Measurements from ENCODE around the gene UBE2K.

DNA sequence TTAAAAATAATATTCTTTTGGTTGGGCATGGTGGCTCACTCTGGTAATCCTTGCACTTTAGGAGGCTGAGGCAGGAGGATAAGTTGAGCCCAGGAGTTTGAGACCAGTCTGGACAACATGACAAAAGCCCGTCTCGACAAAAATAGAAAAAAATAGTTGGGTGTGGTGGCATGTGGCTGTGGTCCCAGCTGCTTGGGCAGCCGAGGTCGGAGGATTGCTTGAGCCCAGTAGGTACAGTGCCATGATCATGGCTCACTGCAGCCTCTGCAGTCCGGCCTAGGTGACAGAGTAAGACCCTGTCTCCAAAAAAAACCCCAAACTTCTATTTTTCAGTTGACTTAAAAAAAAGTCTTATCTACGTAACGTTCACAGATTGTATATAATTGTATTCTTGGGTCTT, 23.9 kb downstream of the UBE2K start:
- TF ChIP-seq ZFP3 (CRISPR knock-in tag; IDR thresholded peaks at IDR 0.05) (no peak), TOX (CRISPR knock-in tag; IDR thresholded peaks at IDR 0.05; ENCODE audit: borderline replicate concordance) (no peak), TCF4 (CRISPR knock-in tag; IDR thresholded peaks at IDR 0.05; ENCODE audit: borderline replicate concordance) (no peak), BACH2 (CRISPR knock-in tag; IDR thresholded peaks at IDR 0.05; ENCODE audit: borderline replicate concordance) (no peak), ZNF70 (CRISPR knock-in tag; IDR thresholded peaks at IDR 0.05) (no peak), SNAI2 (CRISPR knock-in tag; IDR thresholded peaks at IDR 0.05) (no peak)
- TF ChIP-seq, protein P1, sequence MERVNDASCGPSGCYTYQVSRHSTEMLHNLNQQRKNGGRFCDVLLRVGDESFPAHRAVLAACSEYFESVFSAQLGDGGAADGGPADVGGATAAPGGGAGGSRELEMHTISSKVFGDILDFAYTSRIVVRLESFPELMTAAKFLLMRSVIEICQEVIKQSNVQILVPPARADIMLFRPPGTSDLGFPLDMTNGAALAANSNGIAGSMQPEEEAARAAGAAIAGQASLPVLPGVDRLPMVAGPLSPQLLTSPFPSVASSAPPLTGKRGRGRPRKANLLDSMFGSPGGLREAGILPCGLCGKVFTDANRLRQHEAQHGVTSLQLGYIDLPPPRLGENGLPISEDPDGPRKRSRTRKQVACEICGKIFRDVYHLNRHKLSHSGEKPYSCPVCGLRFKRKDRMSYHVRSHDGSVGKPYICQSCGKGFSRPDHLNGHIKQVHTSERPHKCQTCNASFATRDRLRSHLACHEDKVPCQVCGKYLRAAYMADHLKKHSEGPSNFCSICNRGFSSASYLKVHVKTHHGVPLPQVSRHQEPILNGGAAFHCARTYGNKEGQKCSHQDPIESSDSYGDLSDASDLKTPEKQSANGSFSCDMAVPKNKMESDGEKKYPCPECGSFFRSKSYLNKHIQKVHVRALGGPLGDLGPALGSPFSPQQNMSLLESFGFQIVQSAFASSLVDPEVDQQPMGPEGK (CRISPR knock-in tag; IDR thresholded peaks at IDR 0.05; ENCODE audit: borderline replicate concordance) = no peak
